ENCODE measurements around the gene YWHAE. TPM values are rescaled to one million over a fixed set of nuclear protein-coding genes. Genes with fewer than 3 reads are reported as not detected.
A peak's percentile ranks its signal among the peaks of the same experiment; 100 is the strongest.
"Not testable (repeated sequence)": the region's sequence is repeated elsewhere in the genome, so short reads cannot be mapped to it uniquely, and the experiment has no call there.

The YWHAE gene
- total RNA-seq, 2 experiments from 2014 or later: 352 to 374 TPM

DNA sequence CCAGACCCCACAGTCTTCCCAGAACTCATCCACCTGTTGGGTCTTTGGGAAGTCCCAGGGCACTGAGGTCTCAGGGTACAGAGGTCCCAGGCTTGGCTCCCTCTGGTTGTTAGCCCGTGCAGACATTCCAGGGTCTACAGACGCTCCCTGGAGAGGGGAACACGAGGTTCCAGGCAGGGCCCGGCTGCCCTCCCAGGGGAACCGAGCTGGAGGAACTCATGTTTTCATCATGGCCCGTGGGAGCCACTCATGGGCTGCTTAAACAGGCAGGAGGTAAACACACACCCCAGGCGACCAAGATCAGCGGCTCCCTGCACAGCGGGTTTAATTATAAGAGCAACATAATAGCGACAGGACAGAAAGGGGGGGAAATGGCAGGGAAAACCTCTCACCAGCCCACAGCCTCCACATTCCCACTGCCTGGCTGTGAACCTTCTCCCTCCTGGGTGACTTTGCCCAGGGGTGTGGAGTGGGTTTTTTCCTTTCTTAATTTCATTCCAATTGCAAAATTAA is 84.1 kb downstream of the YWHAE start:
- CTCF ChIA-PET: interaction anchor here (0.6 kb wide), 1 partner anchor 9 kb away, joined by 4 read pairs; no protein-coding TSS in a partner anchor
- H3K27me3 Mint-ChIP-seq: peaks cover 11% of the 10 kb centered on the region
- DNase-seq: no peak
- no peaks in the 10 kb centered on the region for H3K9me3 Mint-ChIP-seq
- H3K4me3 Mint-ChIP-seq: no peak overlapping the region
- no peaks in the 10 kb centered on the region for H3K36me3 Mint-ChIP-seq (ENCODE audit: low read depth)
- H3K4me1 Mint-ChIP-seq: no peaks in the 10 kb centered on the region
- no peak overlapping the region for H3K27ac Mint-ChIP-seq
- POLR2A ChIA-PET: no interaction called here

- Mint-ChIP-seq H3K4me1 (no peaks in the 10 kb centered on the region), H3K4me3 (no peak overlapping the region), H3K36me3 (ENCODE audit: low read depth) (no peaks in the 10 kb centered on the region), H3K27ac (no peak overlapping the region), H3K27me3 (peaks cover 9% of the 10 kb centered on the region), H3K9me3 (no peaks in the 10 kb centered on the region)
- ChIA-PET POLR2A (no interaction called here), CTCF (interaction anchor here (0.9 kb wide), 1 partner anchor 56 kb away, joined by 3 read pairs; no protein-coding TSS in a partner anchor)
- DNase-seq: no peak
These were observed 84.6 kb downstream of the YWHAE start for GRCh38 chr17:1315409-1315808.

GRCh38 chr17:1313270-1314005 is 86.6 kb downstream of the YWHAE start:
- H3K4me1 Mint-ChIP-seq: no peaks in the 10 kb centered on the region
- H3K4me3 Mint-ChIP-seq: no peak overlapping the region
- POLR2A ChIA-PET: no interaction called here
- no peak overlapping the region for H3K27ac Mint-ChIP-seq
- CTCF ChIA-PET: no interaction called here
- H3K27me3 Mint-ChIP-seq: peaks cover 5% of the 10 kb centered on the region
- no peak for DNase-seq
- H3K36me3 Mint-ChIP-seq (ENCODE audit: low read depth): no peaks in the 10 kb centered on the region
- no peaks in the 10 kb centered on the region for H3K9me3 Mint-ChIP-seq

- no peak overlapping the region for H3K4me3 Mint-ChIP-seq
- H3K9me3 Mint-ChIP-seq: no peaks in the 10 kb centered on the region
- POLR2A ChIA-PET: no interaction called here
- H3K36me3 Mint-ChIP-seq (ENCODE audit: low read depth): no peaks in the 10 kb centered on the region
- no peaks in the 10 kb centered on the region for H3K4me1 Mint-ChIP-seq
- peaks cover 5% of the 10 kb centered on the region for H3K27me3 Mint-ChIP-seq
- CTCF ChIA-PET: no interaction called here
- no peak overlapping the region for H3K27ac Mint-ChIP-seq
- peak; percentile 38 for DNase-seq
These were observed 87.7 kb downstream of the YWHAE start for GRCh38 chr17:1312261-1312870.

GRCh38 chr17:1307829-1308228 is 92.2 kb downstream of the YWHAE start:
- H3K36me3 Mint-ChIP-seq (ENCODE audit: low read depth); DNase-seq; H3K9me3 Mint-ChIP-seq; POLR2A ChIA-PET; H3K4me1 Mint-ChIP-seq; CTCF ChIA-PET; H3K27me3 Mint-ChIP-seq; H3K4me3 Mint-ChIP-seq; H3K27ac Mint-ChIP-seq: not testable (repeated sequence)

DNA sequence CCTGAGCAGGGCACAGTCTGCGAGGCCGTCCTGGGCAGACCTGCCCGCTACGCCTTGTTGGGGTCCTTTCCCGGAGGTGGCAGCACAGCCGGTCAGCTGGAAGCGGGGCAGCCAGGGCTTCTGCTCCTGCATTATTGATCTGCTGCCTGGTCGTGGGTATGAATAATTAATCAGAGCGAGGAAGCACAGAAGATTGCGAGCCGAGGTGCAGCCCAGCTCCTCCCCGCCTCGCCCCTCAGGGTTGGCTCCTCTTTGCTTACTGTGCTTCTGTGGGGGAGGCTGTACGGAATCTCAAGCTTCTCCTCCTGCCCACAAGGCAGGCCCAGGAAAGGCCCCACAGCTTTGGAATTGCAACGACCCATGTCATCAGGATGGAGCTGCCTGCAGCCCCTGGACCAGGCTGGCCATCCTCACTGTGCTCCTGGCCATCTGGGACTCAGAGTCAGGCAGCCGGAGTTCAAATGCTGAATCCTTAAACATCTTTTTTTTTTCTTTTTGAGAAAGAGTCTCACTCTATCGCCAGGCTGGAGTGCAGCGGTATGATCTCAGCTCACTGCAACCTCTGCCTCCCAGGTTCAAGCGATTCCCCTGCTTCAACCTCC is 95.0 kb downstream of the YWHAE start:
- DNase-seq: no peak
- CTCF ChIA-PET: no interaction called here
- H3K27ac Mint-ChIP-seq: no peak overlapping the region
- H3K4me1 Mint-ChIP-seq: peaks cover 4% of the 10 kb centered on the region
- no peaks in the 10 kb centered on the region for H3K36me3 Mint-ChIP-seq (ENCODE audit: low read depth)
- H3K27me3 Mint-ChIP-seq: peaks cover 7% of the 10 kb centered on the region
- no peaks in the 10 kb centered on the region for H3K9me3 Mint-ChIP-seq
- H3K4me3 Mint-ChIP-seq: no peak overlapping the region
- POLR2A ChIA-PET: no interaction called here

DNA sequence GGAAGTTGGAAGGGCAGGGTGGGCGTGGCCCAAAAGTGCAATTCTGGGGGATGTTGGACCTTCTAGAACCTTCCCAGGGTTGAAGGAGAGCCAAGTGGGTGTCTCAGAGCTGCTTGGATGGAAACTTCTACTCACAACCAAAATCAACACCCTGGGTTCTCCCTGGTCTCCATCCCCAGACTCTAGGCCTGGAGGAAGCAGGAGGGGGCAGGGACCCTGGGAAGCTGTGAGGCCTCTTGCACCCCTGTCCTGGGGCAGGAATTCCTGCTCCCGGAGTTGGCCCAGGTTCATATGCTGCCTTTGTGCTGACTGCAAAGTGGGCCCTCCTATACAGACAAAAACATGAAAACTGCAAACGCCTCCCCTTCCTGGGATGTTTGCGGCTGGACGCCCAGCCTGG is 95.5 kb downstream of the YWHAE start:
- POLR2A ChIA-PET: no interaction called here
- CTCF ChIA-PET: interaction anchor here (0.5 kb wide), 1 partner anchor 11 kb away, joined by 3 read pairs; no protein-coding TSS in a partner anchor

GRCh38 chr17:1302761-1303160 is 97.3 kb downstream of the YWHAE start:
- Mint-ChIP-seq H3K36me3 (ENCODE audit: low read depth) (no peaks in the 10 kb centered on the region), H3K9me3 (no peaks in the 10 kb centered on the region), H3K27ac (no peak overlapping the region), H3K4me1 (peaks cover 19% of the 10 kb centered on the region), H3K27me3 (peaks cover 9% of the 10 kb centered on the region), H3K4me3 (no peak overlapping the region)
- ChIA-PET POLR2A (interaction anchor here (0.5 kb wide), 1 partner anchor 392 kb away, joined by 5 read pairs; no protein-coding TSS in a partner anchor), CTCF (no interaction called here)
- DNase-seq: no peak

More for the DNA sequence above, 95.5 kb downstream of the YWHAE start:
- H3K4me1 Mint-ChIP-seq: peaks cover 5% of the 10 kb centered on the region
- H3K4me3 Mint-ChIP-seq: no peak overlapping the region
- H3K27me3 Mint-ChIP-seq: peaks cover 7% of the 10 kb centered on the region
- no peak overlapping the region for H3K27ac Mint-ChIP-seq
- H3K36me3 Mint-ChIP-seq (ENCODE audit: low read depth): no peaks in the 10 kb centered on the region
- no peak for DNase-seq
- no peaks in the 10 kb centered on the region for H3K9me3 Mint-ChIP-seq

DNA sequence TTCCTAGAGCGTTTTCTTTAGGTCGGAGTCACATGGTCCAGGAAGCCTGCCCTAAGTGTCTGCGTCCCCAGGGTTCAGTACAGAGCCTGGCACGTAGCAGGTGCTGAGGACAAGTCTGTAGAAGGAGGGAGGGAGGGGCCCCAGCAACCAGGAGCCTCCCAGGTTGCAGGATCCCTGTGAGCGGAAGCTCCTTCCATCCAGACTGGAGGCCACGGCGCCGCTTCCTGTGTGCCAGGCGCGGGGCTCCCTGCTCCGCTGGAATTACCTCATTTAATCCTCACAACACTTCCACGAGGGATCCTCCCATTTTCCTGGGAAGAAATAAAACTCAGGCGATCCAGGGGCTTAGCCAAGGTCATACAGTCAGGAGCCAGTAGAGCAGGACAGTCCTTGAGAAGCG is 98.5 kb downstream of the YWHAE start:
- DNase-seq: no peak
- Mint-ChIP-seq H3K9me3 (no peaks in the 10 kb centered on the region), H3K36me3 (ENCODE audit: low read depth) (no peaks in the 10 kb centered on the region), H3K27me3 (peaks cover 4% of the 10 kb centered on the region), H3K4me3 (no peak overlapping the region), H3K27ac (no peak overlapping the region), H3K4me1 (peaks cover 28% of the 10 kb centered on the region)
- ChIA-PET POLR2A (no interaction called here), CTCF (no interaction called here)

- ChIA-PET POLR2A (no interaction called here), CTCF (no interaction called here)
- Mint-ChIP-seq H3K9me3 (no peaks in the 10 kb centered on the region), H3K27ac (no peak overlapping the region), H3K27me3 (peaks cover 2% of the 10 kb centered on the region), H3K4me3 (no peak overlapping the region), H3K4me1 (peaks cover 37% of the 10 kb centered on the region), H3K36me3 (ENCODE audit: low read depth) (no peaks in the 10 kb centered on the region)
- DNase-seq: no peak
These were observed 99.6 kb downstream of the YWHAE start for GRCh38 chr17:1300371-1300905.

- Mint-ChIP-seq H3K36me3 (ENCODE audit: low read depth) (no peaks in the 10 kb centered on the region), H3K4me3 (no peak overlapping the region), H3K9me3 (no peaks in the 10 kb centered on the region), H3K27me3 (peaks cover 2% of the 10 kb centered on the region), H3K4me1 (peaks cover 43% of the 10 kb centered on the region), H3K27ac (no peak overlapping the region)
- no peak for DNase-seq
- ChIA-PET POLR2A (interaction anchor here (1.0 to 1.1 kb wide), 2 partner anchors 32 to 217 kb away, joined by 3 read pairs; partner anchors contain the start of gene INPP5K), CTCF (no interaction called here)
These were observed 100.3 kb downstream of the YWHAE start for GRCh38 chr17:1299552-1300370.

DNA sequence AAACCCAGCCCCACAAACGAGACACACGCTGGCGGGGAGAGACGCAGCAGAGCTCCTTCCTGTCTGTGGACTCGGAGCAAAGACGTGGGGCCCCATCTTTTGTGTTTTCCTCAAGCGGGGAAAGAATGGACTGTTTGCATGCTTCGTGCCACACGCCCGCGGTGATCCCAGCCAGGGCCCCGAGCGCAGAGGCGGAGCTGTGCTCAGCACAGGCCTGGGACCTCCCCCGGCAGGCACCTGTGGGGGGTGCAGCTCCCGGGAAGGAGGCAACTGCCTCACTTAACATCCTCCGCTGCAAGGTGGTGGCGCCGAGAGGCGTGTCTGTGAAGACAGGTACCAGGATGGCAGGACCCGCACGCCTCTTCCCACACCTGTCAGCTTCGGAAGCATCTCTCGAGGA is 101.4 kb downstream of the YWHAE start:
- H3K4me1 Mint-ChIP-seq: peaks cover 55% of the 10 kb centered on the region
- H3K4me3 Mint-ChIP-seq: no peak overlapping the region
- peaks cover under 1% of the 10 kb centered on the region for H3K9me3 Mint-ChIP-seq
- peaks cover 2% of the 10 kb centered on the region for H3K27me3 Mint-ChIP-seq
- POLR2A ChIA-PET: interaction anchor here (1.0 to 1.1 kb wide), 3 partner anchors 31 to 218 kb away, joined by 3 read pairs; partner anchors contain the start of gene INPP5K
- H3K27ac Mint-ChIP-seq: no peak overlapping the region
- peaks cover 4% of the 10 kb centered on the region for H3K36me3 Mint-ChIP-seq (ENCODE audit: low read depth)
- CTCF ChIA-PET: interaction anchor here (0.6 to 1.1 kb wide), 4 partner anchors 10 to 135 kb away, joined by 3 to 6 read pairs (median 4); no protein-coding TSS in a partner anchor
- DNase-seq: peak; percentile 26
